Suppressor macrophage treated with lipopolysaccharide for 1 hour (primary cell): ENCODE data around the gene ZDHHC16.

Experiments used
- DNase-seq, 3 donors: peaks; one replicate each; pipeline ENCODE4 v3.0.0-alpha.2; 2020 to 2022

The ZDHHC16 gene

GRCh38 chr10:97481071-97481470 is 35.1 kb downstream of the ZDHHC16 start:
- DNase-seq = no peak

- peak; percentile 49 to 66 (median 63) for DNase-seq
Measured at GRCh38 chr10:97482381-97482780, 36.4 kb downstream of the ZDHHC16 start.

GRCh38 chr10:97483506-97483905 is 37.5 kb downstream of the ZDHHC16 start:
- DNase-seq = peak; percentile 57 to 77 (median 69)

- no peak for DNase-seq
Measured at GRCh38 chr10:97483921-97484320, 37.9 kb downstream of the ZDHHC16 start.

- no peak for DNase-seq
Measured at GRCh38 chr10:97485647-97486281, 39.8 kb downstream of the ZDHHC16 start.

GRCh38 chr10:97490592-97490991 is 44.6 kb downstream of the ZDHHC16 start:
- DNase-seq = peak in 1 of 3 donors; percentile 20

- peak; percentile 33 to 49 (median 38) for DNase-seq
Measured at GRCh38 chr10:97494151-97494550, 48.2 kb downstream of the ZDHHC16 start.

- DNase-seq = no peak
Measured at GRCh38 chr10:97494863-97495506, 49.0 kb downstream of the ZDHHC16 start.

GRCh38 chr10:97497572-97498075 is 51.6 kb downstream of the ZDHHC16 start:
- DNase-seq = peak; percentile 81 to 89 (median 82)

- DNase-seq = peak; percentile 99 to 100 (median 100)
Measured at GRCh38 chr10:97498076-97498840, 52.3 kb downstream of the ZDHHC16 start, which contains the start of gene MMS19. Gene MMS19, minus strand, starts transcription at chr10:97498422. Its CDS starts 38 bp downstream, at chr10:97498384.

GRCh38 chr10:97498841-97499560 is 53.0 kb downstream of the ZDHHC16 start, which contains the start of gene UBTD1:
Gene UBTD1, plus strand, starts transcription at chr10:97498924. Its CDS starts 280 bp downstream, at chr10:97499204.
- DNase-seq = peak in 2 of 3 donors; percentile 24 to 60

GRCh38 chr10:97499561-97500296 is 53.8 kb downstream of the ZDHHC16 start:
- DNase-seq = peak; percentile 64 to 73 (median 71)

GRCh38 chr10:97500297-97500575 is 54.3 kb downstream of the ZDHHC16 start:
- no peak for DNase-seq

GRCh38 chr10:97502916-97503315 is 56.9 kb downstream of the ZDHHC16 start:
- DNase-seq = no peak

GRCh38 chr10:97503406-97503805 is 57.4 kb downstream of the ZDHHC16 start:
- DNase-seq = peak; percentile 47 to 51 (median 49)

GRCh38 chr10:97505152-97505551 is 59.2 kb downstream of the ZDHHC16 start:
- peak; percentile 20 to 37 (median 24) for DNase-seq

- DNase-seq = peak in 2 of 3 donors; percentile 31 to 62
Measured at GRCh38 chr10:97506199-97506991, 60.4 kb downstream of the ZDHHC16 start.
